ENCODE results near the gene GEMIN5.

The GEMIN5 gene

GRCh38 chr5:154858297-154858971, 79.6 kb downstream of the GEMIN5 start, which contains the start of gene CNOT8:
Gene CNOT8 (plus strand): TSS chr5:154858627. CDS start chr5:154863279, 4,652 bp downstream.
- peaks cover 10% of the 10 kb centered on the region; the same call in 1 of the 2 replicates for H3K4me1 ChIP-seq (ENCODE audit: insufficient read depth, low read length)

GRCh38 chr5:154857530-154858296, 80.3 kb downstream of the GEMIN5 start:
- Histone ChIP-seq H3K36me3 (ENCODE audit: insufficient read depth, low read length) (no peaks in the 10 kb centered on the region), H3K4me1 (ENCODE audit: insufficient read depth, low read length) (peaks cover 10% of the 10 kb centered on the region; the same call in 1 of the 2 replicates), H3K9me3 (ENCODE audit: control insufficient read depth, insufficient read depth, low read length) (no peaks in the 10 kb centered on the region), H3K9ac (ENCODE audit: low read depth, low read length) (peak overlapping the region; percentile 76)

More at GRCh38 chr5:154858297-154858971, 79.6 kb downstream of the GEMIN5 start, which contains the start of gene CNOT8:
- H3K9me3 ChIP-seq (ENCODE audit: control insufficient read depth, insufficient read depth, low read length) = no peaks in the 10 kb centered on the region
- peak within 1 kb of the TSS; percentile 76 for H3K9ac ChIP-seq (ENCODE audit: low read depth, low read length)
- no peaks in the 10 kb centered on the region for H3K36me3 ChIP-seq (ENCODE audit: insufficient read depth, low read length)

GRCh38 chr5:154851351-154851750, 86.7 kb downstream of the GEMIN5 start:
- Histone ChIP-seq H3K9ac (ENCODE audit: low read depth, low read length) (no peak overlapping the region), H3K4me1 (ENCODE audit: insufficient read depth, low read length) (peaks cover 5% of the 10 kb centered on the region), H3K9me3 (ENCODE audit: control insufficient read depth, insufficient read depth, low read length) (no peaks in the 10 kb centered on the region), H3K36me3 (ENCODE audit: insufficient read depth, low read length) (no peaks in the 10 kb centered on the region)

GRCh38 chr5:154850255-154851062, 87.6 kb downstream of the GEMIN5 start, which contains the start of gene FAXDC2:
Gene FAXDC2 (minus strand): TSS chr5:154850603. CDS start chr5:154838178, 12,425 bp downstream.
- Histone ChIP-seq H3K9me3 (ENCODE audit: control insufficient read depth, insufficient read depth, low read length) (no peaks in the 10 kb centered on the region), H3K9ac (ENCODE audit: low read depth, low read length) (peak within 1 kb of the TSS; percentile 59), H3K4me1 (ENCODE audit: insufficient read depth, low read length) (peaks cover 5% of the 10 kb centered on the region), H3K36me3 (ENCODE audit: insufficient read depth, low read length) (no peaks in the 10 kb centered on the region)

- peaks cover 5% of the 10 kb centered on the region for H3K4me1 ChIP-seq (ENCODE audit: insufficient read depth, low read length)
- no peaks in the 10 kb centered on the region for H3K9me3 ChIP-seq (ENCODE audit: control insufficient read depth, insufficient read depth, low read length)
- H3K36me3 ChIP-seq (ENCODE audit: insufficient read depth, low read length) = no peaks in the 10 kb centered on the region; the same call in 1 of the 2 replicates
- H3K9ac ChIP-seq (ENCODE audit: low read depth, low read length) = peak overlapping the region; percentile 59
These were observed 88.2 kb downstream of the GEMIN5 start for GRCh38 chr5:154849791-154850201.

GRCh38 chr5:154849264-154849785, 88.7 kb downstream of the GEMIN5 start:
- Histone ChIP-seq H3K9ac (ENCODE audit: low read depth, low read length) (no peak overlapping the region), H3K4me1 (ENCODE audit: insufficient read depth, low read length) (peaks cover 5% of the 10 kb centered on the region), H3K9me3 (ENCODE audit: control insufficient read depth, insufficient read depth, low read length) (no peaks in the 10 kb centered on the region), H3K36me3 (ENCODE audit: insufficient read depth, low read length) (no peaks in the 10 kb centered on the region; the same call in 1 of the 2 replicates)

GRCh38 chr5:154844809-154845208, 93.2 kb downstream of the GEMIN5 start:
- H3K36me3 ChIP-seq (ENCODE audit: insufficient read depth, low read length) = no peaks in the 10 kb centered on the region; the same call in 1 of the 2 replicates
- H3K4me1 ChIP-seq (ENCODE audit: insufficient read depth, low read length) = no peaks in the 10 kb centered on the region
- no peaks in the 10 kb centered on the region for H3K9me3 ChIP-seq (ENCODE audit: control insufficient read depth, insufficient read depth, low read length)
- H3K9ac ChIP-seq (ENCODE audit: low read depth, low read length) = no peak overlapping the region

- no peaks in the 10 kb centered on the region for H3K9me3 ChIP-seq (ENCODE audit: control insufficient read depth, insufficient read depth, low read length)
These were observed 95.1 kb downstream of the GEMIN5 start for GRCh38 chr5:154842689-154843530.

GRCh38 chr5:154841273-154841661, 96.7 kb downstream of the GEMIN5 start:
- Histone ChIP-seq H3K9me3 (ENCODE audit: control insufficient read depth, insufficient read depth, low read length) (no peaks in the 10 kb centered on the region), H3K9ac (ENCODE audit: low read depth, low read length) (no peak overlapping the region), H3K4me1 (ENCODE audit: insufficient read depth, low read length) (no peaks in the 10 kb centered on the region), H3K36me3 (ENCODE audit: insufficient read depth, low read length) (no peaks in the 10 kb centered on the region; the same call in 1 of the 2 replicates)

More at GRCh38 chr5:154842689-154843530, 95.1 kb downstream of the GEMIN5 start:
- Histone ChIP-seq H3K36me3 (ENCODE audit: insufficient read depth, low read length) (no peaks in the 10 kb centered on the region; the same call in 1 of the 2 replicates), H3K9ac (ENCODE audit: low read depth, low read length) (no peak overlapping the region), H3K4me1 (ENCODE audit: insufficient read depth, low read length) (no peaks in the 10 kb centered on the region)

GRCh38 chr5:154840435-154841272, 97.4 kb downstream of the GEMIN5 start:
- Histone ChIP-seq H3K4me1 (ENCODE audit: insufficient read depth, low read length) (no peaks in the 10 kb centered on the region), H3K9ac (ENCODE audit: low read depth, low read length) (no peak overlapping the region), H3K36me3 (ENCODE audit: insufficient read depth, low read length) (no peaks in the 10 kb centered on the region; the same call in 1 of the 2 replicates), H3K9me3 (ENCODE audit: control insufficient read depth, insufficient read depth, low read length) (no peaks in the 10 kb centered on the region)
